ENCODE measurements around the gene MCF2L. TPM values are rescaled to one million over a fixed set of nuclear protein-coding genes. Genes with fewer than 3 reads are reported as not detected.

Gene MCF2L
- total RNA-seq, 1 experiment from 2014 or later, result 9.4 TPM

DNA sequence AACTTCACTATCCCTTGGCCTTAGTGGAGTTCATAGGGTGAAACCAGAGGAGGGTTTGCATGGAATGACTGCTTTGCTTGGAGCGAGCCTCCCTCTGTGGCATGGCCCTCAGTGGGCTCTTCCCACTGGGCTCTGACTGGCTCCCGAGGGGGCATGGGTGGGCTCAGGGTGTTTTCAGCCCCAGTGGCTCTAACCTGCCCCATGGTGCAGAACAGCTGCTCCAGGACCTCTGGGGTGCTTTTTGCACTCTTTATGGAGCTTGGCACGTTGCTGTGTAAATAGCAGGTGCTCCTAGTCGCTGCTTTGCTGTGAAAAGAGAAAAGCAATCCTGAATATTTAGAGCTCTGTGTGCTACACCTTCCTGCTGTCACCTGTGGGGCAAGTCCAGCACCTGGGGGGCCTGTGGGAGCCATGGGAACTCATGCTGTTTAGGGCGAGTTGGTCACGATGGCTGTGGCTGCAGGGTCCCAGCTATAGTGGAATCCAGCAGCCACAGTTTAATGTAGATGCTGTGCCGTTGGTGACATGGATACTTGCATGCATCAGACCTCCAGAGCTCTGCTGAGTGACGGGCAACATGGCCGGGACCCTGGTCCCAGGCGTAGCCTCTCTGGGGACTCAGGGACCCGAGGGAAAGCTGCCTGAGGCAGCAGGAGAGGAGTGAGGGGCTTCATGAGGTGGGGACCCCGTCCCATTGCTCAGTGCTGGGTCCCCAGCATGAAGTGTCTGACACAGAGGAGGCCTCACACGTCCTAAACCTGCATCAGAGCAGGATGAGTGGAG, 14.3 kb upstream of the MCF2L start:
- no peaks in the 10 kb centered on the region for H3K4me1 ChIP-seq (replicated peaks)
- H3K4me3 ChIP-seq, result no peak overlapping the region
- no peak for DNase-seq (ENCODE audit: low read depth in 1 of 2, low spot score in 2 of 2)
- no peak overlapping the region for H3K27ac ChIP-seq
- H3K9me3 ChIP-seq (replicated peaks), result no peaks in the 10 kb centered on the region
- H3K36me3 ChIP-seq, result no peaks in the 10 kb centered on the region
- H3K27me3 ChIP-seq (replicated peaks), result peaks cover 8% of the 10 kb centered on the region; the same call in 1 of the 2 replicates

GRCh38 chr13:112955271-112955937, 13.6 kb upstream of the MCF2L start:
- Histone ChIP-seq H3K9me3 (replicated peaks) (no peaks in the 10 kb centered on the region), H3K27ac (no peak overlapping the region), H3K4me1 (replicated peaks) (no peaks in the 10 kb centered on the region), H3K4me3 (no peak overlapping the region), H3K27me3 (replicated peaks) (peaks cover 5% of the 10 kb centered on the region; the same call in 1 of the 2 replicates), H3K36me3 (no peaks in the 10 kb centered on the region)
- no peak for DNase-seq (ENCODE audit: low read depth in 1 of 2, low spot score in 2 of 2)

- H3K36me3 ChIP-seq, result no peaks in the 10 kb centered on the region
- no peak for DNase-seq (ENCODE audit: low read depth in 1 of 2, low spot score in 2 of 2)
- peaks cover 5% of the 10 kb centered on the region; the same call in 1 of the 2 replicates for H3K27me3 ChIP-seq (replicated peaks)
- H3K9me3 ChIP-seq (replicated peaks), result no peaks in the 10 kb centered on the region
- H3K4me3 ChIP-seq, result no peak overlapping the region
- H3K4me1 ChIP-seq (replicated peaks), result no peaks in the 10 kb centered on the region
- H3K27ac ChIP-seq, result no peak overlapping the region
Measured at GRCh38 chr13:112955956-112956355, 13.1 kb upstream of the MCF2L start.

DNA sequence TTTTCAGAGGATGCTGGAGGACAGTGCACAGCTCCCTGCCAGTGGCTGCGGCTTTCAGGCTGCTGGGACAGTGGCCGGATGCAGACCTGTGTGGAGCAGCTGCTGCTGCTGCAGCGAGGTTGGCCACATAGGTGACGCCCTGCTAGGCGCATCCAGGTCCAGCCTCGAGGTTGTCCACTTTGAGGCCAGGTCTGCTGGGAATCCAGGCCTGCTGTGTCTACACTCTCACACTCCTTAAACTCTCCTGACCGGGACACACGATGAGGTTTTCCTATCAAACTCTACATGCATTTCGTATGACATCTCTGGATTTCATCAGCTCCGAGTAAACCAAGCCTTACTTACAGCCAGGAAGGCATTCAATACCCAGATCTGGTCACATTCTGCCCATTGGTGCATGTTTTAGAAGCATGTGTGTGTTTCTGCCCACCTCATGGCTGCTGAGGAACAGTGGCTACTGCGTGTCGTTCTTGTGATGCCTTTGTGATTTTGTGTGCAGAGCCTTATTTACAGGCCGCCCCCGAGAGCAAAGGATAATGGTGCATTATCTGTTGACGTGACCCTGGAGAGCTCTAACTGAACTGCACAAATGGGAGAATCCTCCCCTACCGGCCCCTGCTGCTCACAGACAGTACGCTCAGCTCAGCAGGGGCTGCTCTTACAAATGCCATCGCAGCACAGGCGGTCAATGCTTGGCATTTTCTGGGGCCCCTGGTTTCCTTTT, 12.3 kb upstream of the MCF2L start:
- Histone ChIP-seq H3K9me3 (replicated peaks) (no peaks in the 10 kb centered on the region), H3K4me1 (replicated peaks) (no peaks in the 10 kb centered on the region), H3K36me3 (no peaks in the 10 kb centered on the region), H3K4me3 (no peak overlapping the region), H3K27me3 (replicated peaks) (peaks cover 5% of the 10 kb centered on the region; the same call in 1 of the 2 replicates), H3K27ac (no peak overlapping the region)
- DNase-seq (ENCODE audit: low read depth in 1 of 2, low spot score in 2 of 2), result no peak

GRCh38 chr13:112957295-112957677, 11.7 kb upstream of the MCF2L start:
- no peaks in the 10 kb centered on the region for H3K4me1 ChIP-seq (replicated peaks)
- peaks cover 5% of the 10 kb centered on the region; the same call in 1 of the 2 replicates for H3K27me3 ChIP-seq (replicated peaks)
- H3K9me3 ChIP-seq (replicated peaks), result no peaks in the 10 kb centered on the region
- H3K36me3 ChIP-seq, result no peaks in the 10 kb centered on the region
- DNase-seq (ENCODE audit: low read depth in 1 of 2, low spot score in 2 of 2), result no peak
- no peak overlapping the region for H3K27ac ChIP-seq
- H3K4me3 ChIP-seq, result no peak overlapping the region

GRCh38 chr13:112958127-112958989, 10.7 kb upstream of the MCF2L start:
- DNase-seq (ENCODE audit: low read depth in 1 of 2, low spot score in 2 of 2), result no peak
- Histone ChIP-seq H3K4me3 (no peak overlapping the region), H3K4me1 (replicated peaks) (no peaks in the 10 kb centered on the region), H3K27me3 (replicated peaks) (peaks cover 2% of the 10 kb centered on the region; the same call in 1 of the 2 replicates), H3K27ac (no peak overlapping the region), H3K9me3 (replicated peaks) (no peaks in the 10 kb centered on the region), H3K36me3 (no peaks in the 10 kb centered on the region)

- Histone ChIP-seq H3K27ac (no peak overlapping the region), H3K4me3 (no peak overlapping the region), H3K9me3 (replicated peaks) (no peaks in the 10 kb centered on the region), H3K4me1 (replicated peaks) (no peaks in the 10 kb centered on the region), H3K36me3 (no peaks in the 10 kb centered on the region), H3K27me3 (replicated peaks) (no peaks in the 10 kb centered on the region; the same call in 1 of the 2 replicates)
- DNase-seq (ENCODE audit: low read depth in 1 of 2, low spot score in 2 of 2), result no peak
Measured at GRCh38 chr13:112959206-112959605, 9.8 kb upstream of the MCF2L start.

GRCh38 chr13:112959701-112960542, 9.1 kb upstream of the MCF2L start:
- Histone ChIP-seq H3K27me3 (replicated peaks) (peaks cover 7% of the 10 kb centered on the region), H3K4me1 (replicated peaks) (no peaks in the 10 kb centered on the region), H3K27ac (no peak overlapping the region), H3K36me3 (no peaks in the 10 kb centered on the region), H3K4me3 (no peak overlapping the region), H3K9me3 (replicated peaks) (no peaks in the 10 kb centered on the region)
- no peak for DNase-seq (ENCODE audit: low read depth in 1 of 2, low spot score in 2 of 2)

GRCh38 chr13:112960706-112961105, 8.3 kb upstream of the MCF2L start:
- peaks cover 8% of the 10 kb centered on the region for H3K27me3 ChIP-seq (replicated peaks)
- no peak for DNase-seq (ENCODE audit: low read depth in 1 of 2, low spot score in 2 of 2)

GRCh38 chr13:112961457-112962369, 7.3 kb upstream of the MCF2L start:
- Histone ChIP-seq H3K4me1 (replicated peaks) (no peaks in the 10 kb centered on the region), H3K27me3 (replicated peaks) (peaks cover 14% of the 10 kb centered on the region)

More at GRCh38 chr13:112960706-112961105, 8.3 kb upstream of the MCF2L start:
- no peaks in the 10 kb centered on the region for H3K36me3 ChIP-seq
- no peaks in the 10 kb centered on the region for H3K4me1 ChIP-seq (replicated peaks)
- H3K9me3 ChIP-seq (replicated peaks), result no peaks in the 10 kb centered on the region
- no peak overlapping the region for H3K4me3 ChIP-seq
- H3K27ac ChIP-seq, result no peak overlapping the region

DNA sequence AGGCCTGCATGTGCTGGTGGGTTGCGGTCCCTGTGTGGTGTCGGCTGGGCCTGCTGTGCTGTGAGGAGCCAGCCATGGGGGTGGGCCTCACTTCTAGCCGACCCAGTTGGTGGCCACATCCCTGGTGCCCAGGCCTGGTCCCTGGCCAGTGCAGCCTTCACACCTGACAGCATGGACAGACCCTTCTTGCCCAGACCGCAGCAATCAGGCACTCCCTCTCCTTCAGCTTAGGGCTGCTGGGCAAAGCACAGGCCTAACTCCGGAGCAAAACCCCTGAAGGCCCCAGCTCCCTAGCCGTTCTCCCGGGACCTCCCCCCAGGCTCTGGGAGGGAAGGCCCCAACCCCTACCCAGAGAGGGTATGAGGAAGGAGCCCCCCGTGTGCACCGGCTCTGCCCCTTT, 6.6 kb upstream of the MCF2L start:
- peaks cover 14% of the 10 kb centered on the region for H3K27me3 ChIP-seq (replicated peaks)
- H3K36me3 ChIP-seq, result no peaks in the 10 kb centered on the region
- no peak overlapping the region for H3K27ac ChIP-seq
- H3K9me3 ChIP-seq (replicated peaks), result no peaks in the 10 kb centered on the region
- H3K4me3 ChIP-seq, result no peak overlapping the region
- no peaks in the 10 kb centered on the region for H3K4me1 ChIP-seq (replicated peaks)
- no peak for DNase-seq (ENCODE audit: low read depth in 1 of 2, low spot score in 2 of 2)

More at GRCh38 chr13:112961457-112962369, 7.3 kb upstream of the MCF2L start:
- Histone ChIP-seq H3K4me3 (no peak overlapping the region), H3K27ac (no peak overlapping the region), H3K36me3 (no peaks in the 10 kb centered on the region), H3K9me3 (replicated peaks) (no peaks in the 10 kb centered on the region)
- no peak for DNase-seq (ENCODE audit: low read depth in 1 of 2, low spot score in 2 of 2)
